HepG2 (cell line): Measurements from ENCODE around the gene SPP1. TPM values are rescaled to one million over a fixed set of nuclear protein-coding genes. Genes with fewer than 3 reads are reported as not detected.
A peak's percentile ranks its signal among the peaks of the same experiment; 100 is the strongest.

ENCODE experiments used
- ATF7 ChIP-seq, 2 experiments: fragments of 450-650 bp in 1 of 2; sonication (generic) in 1 of 2; formaldehyde crosslinking in 1 of 2; IDR thresholded peaks; 2 replicates each; pipeline versions ENCODE4 v1.4.0 to v1.6.1; 2016 to 2020; ENCODE audit warnings: antibody characterized with exemption in 1 of 2, mild to moderate bottlenecking in 1 of 2, missing genetic modification reagents in 1 of 2
- FOXC1 ChIP-seq: sonication (generic); formaldehyde crosslinking; IDR thresholded peaks from 2 replicates; pipeline ENCODE4 v1.8.0; 2022; ENCODE audit warnings: mild to moderate bottlenecking, missing genetic modification reagents, borderline replicate concordance
- FOXM1 ChIP-seq: sonication (generic); formaldehyde crosslinking; IDR thresholded peaks from 2 replicates; pipeline ENCODE4 v1.5.0; 2020; ENCODE audit warnings: missing genetic modification reagents
- KLF11 ChIP-seq: IDR thresholded peaks from 2 replicates; pipeline ENCODE4 v1.6.1; 2016; ENCODE audit warnings: missing compliant biosample characterization
- KMT2B ChIP-seq: IDR thresholded peaks from 2 replicates; pipeline ENCODE4 v1.6.1; 2016; ENCODE audit warnings: missing genetic modification reagents, missing compliant biosample characterization
- PAX8 ChIP-seq: sonication (generic); formaldehyde crosslinking; IDR thresholded peaks from 2 replicates; pipeline ENCODE4 v1.8.0; 2022; ENCODE audit warnings: mild to moderate bottlenecking, missing genetic modification reagents, borderline replicate concordance
- REPIN1 ChIP-seq: sonication (generic); formaldehyde crosslinking; IDR thresholded peaks from 2 replicates; pipeline ENCODE4 v1.8.0; 2022; ENCODE audit warnings: missing genetic modification reagents, low read depth, mild to moderate bottlenecking, borderline replicate concordance
- SALL1 ChIP-seq: sonication (generic); formaldehyde crosslinking; IDR thresholded peaks from 2 replicates; pipeline ENCODE4 v1.8.0; 2022; ENCODE audit warnings: mild to moderate bottlenecking, missing genetic modification reagents
- SP5 ChIP-seq: IDR thresholded peaks from 2 replicates; pipeline ENCODE4 v1.6.1; 2016; ENCODE audit warnings: low read depth, borderline replicate concordance
- TGIF2 ChIP-seq: IDR thresholded peaks from 2 replicates; pipeline ENCODE4 v1.6.1; 2016; ENCODE audit warnings: control low read depth, missing compliant biosample characterization
- TMF1 ChIP-seq: sonication (generic); formaldehyde crosslinking; IDR thresholded peaks from 2 replicates; pipeline ENCODE4 v1.8.1; 2022; ENCODE audit warnings: low read depth, missing genetic modification reagents
- ZFP36 ChIP-seq: fragments of 150-350 bp; IDR thresholded peaks from 2 replicates; pipeline ENCODE4 v1.6.1; 2018; ENCODE audit warnings: borderline replicate concordance, low read length, low read depth; ENCODE audit not compliant: partially characterized antibody
- ZNF264 ChIP-seq: sonication (generic); formaldehyde crosslinking; IDR thresholded peaks from 2 replicates; pipeline ENCODE4 v1.4.0; 2020; ENCODE audit warnings: missing genetic modification reagents
- ZNF503 ChIP-seq: sonication (generic); formaldehyde crosslinking; IDR thresholded peaks from 2 replicates; pipeline ENCODE4 v1.4.0; 2020; ENCODE audit warnings: missing genetic modification reagents
- ZNF646 ChIP-seq: sonication (generic); formaldehyde crosslinking; IDR thresholded peaks from 2 replicates; pipeline ENCODE4 v1.9.0; 2021; ENCODE audit warnings: mild to moderate bottlenecking, missing genetic modification reagents
- polyA plus RNA-seq, 8 experiments: library from polyadenylated mRNA; depleted of rRNA in 3 of 8; stranded (reverse) in 7 of 8; unstranded in 1 of 8; fragments of >200 nt; fragmentation: Illumina TruSeq in 4 of 8; extraction: Trizol in 4 of 8; gene quantifications; 2 replicates each; pipeline versions ENCODE4 v1.2.1 to v1.2.3, GENCODE V29; 2011 to 2016; ENCODE audit warnings: low read depth in 4 of 8, missing spikeins in 1 of 8, mixed read lengths in 1 of 8; ENCODE audit not compliant: insufficient read depth in 1 of 8
- total RNA-seq, 5 experiments: library from RNA; depleted of rRNA; stranded (reverse); fragments of >200 nt; fragmentation: Illumina TruSeq; extraction: Trizol; gene quantifications; 2 replicates each; pipeline ENCODE4 v1.2.3, GENCODE V29; 2016; ENCODE audit warnings: low read depth in 1 of 5
- TF ChIP-seq, protein P1 (sequence below): IDR thresholded peaks from 2 replicates; pipeline ENCODE4 v1.6.1; 2016; ENCODE audit warnings: missing biosample characterization, missing genetic modification reagents, low read depth
- TF ChIP-seq, protein P2 (sequence below): IDR thresholded peaks from 2 replicates; pipeline ENCODE4 v1.4.0; 2020; ENCODE audit warnings: mild to moderate bottlenecking, missing genetic modification reagents

SPP1 gene
- total and polyA plus RNA-seq, 2 of the 13 experiments (the other 11 are each of a cell fraction or from before 2014, with no cell fraction given) = 682 to 788 TPM

- TF ChIP-seq FOXM1 (CRISPR knock-in tag) (no peak), SALL1 (CRISPR knock-in tag) (peak; percentile 21; the same call in 1 of the 2 replicates), KMT2B (0 out of 2 replicates have a peak, but pooled peaks have one; percentile 28), ZNF646 (CRISPR knock-in tag) (no peak), KLF11 (CRISPR knock-in tag) (0 out of 2 replicates have a peak, but pooled peaks have one; percentile 62), PAX8 (CRISPR knock-in tag) (no peak), ATF7 (IDR thresholded peaks at IDR 0.05) (no peak), ATF7 (CRISPR knock-in tag; IDR thresholded peaks at IDR 0.05) (no peak), FOXC1 (no peak), SP5 (CRISPR knock-in tag) (peak; percentile 43; the same call in 1 of the 2 replicates), REPIN1 (CRISPR knock-in tag) (no peak), TGIF2 (CRISPR knock-in tag) (0 out of 2 replicates have a peak, but pooled peaks have one; percentile 30), TMF1 (CRISPR knock-in tag) (no peak), ZNF264 (CRISPR knock-in tag) (no peak), ZFP36 (no peak), ZNF503 (CRISPR knock-in tag) (no peak)
- TF ChIP-seq, protein P1, sequence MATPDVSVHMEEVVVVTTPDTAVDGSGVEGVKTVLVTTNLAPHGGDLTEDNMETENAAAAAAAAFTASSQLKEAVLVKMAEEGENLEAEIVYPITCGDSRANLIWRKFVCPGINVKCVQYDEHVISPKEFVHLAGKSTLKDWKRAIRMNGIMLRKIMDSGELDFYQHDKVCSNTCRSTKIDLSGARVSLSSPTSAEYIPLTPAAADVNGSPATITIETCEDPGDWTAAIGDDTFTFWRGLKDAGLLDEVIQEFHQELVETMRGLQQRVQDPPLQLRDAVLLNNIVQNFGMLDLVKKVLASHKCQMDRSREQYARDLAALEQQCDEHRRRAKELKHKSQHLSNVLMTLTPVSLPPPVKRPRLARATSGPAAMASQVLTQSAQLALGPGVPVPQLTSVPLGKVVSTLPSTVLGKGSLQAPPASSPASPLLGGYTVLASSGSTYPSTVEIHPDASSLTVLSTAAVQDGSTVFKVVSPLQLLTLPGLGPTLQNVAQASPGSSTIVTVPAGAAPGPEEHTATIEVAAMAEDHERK = no peak
- TF ChIP-seq, protein P2, sequence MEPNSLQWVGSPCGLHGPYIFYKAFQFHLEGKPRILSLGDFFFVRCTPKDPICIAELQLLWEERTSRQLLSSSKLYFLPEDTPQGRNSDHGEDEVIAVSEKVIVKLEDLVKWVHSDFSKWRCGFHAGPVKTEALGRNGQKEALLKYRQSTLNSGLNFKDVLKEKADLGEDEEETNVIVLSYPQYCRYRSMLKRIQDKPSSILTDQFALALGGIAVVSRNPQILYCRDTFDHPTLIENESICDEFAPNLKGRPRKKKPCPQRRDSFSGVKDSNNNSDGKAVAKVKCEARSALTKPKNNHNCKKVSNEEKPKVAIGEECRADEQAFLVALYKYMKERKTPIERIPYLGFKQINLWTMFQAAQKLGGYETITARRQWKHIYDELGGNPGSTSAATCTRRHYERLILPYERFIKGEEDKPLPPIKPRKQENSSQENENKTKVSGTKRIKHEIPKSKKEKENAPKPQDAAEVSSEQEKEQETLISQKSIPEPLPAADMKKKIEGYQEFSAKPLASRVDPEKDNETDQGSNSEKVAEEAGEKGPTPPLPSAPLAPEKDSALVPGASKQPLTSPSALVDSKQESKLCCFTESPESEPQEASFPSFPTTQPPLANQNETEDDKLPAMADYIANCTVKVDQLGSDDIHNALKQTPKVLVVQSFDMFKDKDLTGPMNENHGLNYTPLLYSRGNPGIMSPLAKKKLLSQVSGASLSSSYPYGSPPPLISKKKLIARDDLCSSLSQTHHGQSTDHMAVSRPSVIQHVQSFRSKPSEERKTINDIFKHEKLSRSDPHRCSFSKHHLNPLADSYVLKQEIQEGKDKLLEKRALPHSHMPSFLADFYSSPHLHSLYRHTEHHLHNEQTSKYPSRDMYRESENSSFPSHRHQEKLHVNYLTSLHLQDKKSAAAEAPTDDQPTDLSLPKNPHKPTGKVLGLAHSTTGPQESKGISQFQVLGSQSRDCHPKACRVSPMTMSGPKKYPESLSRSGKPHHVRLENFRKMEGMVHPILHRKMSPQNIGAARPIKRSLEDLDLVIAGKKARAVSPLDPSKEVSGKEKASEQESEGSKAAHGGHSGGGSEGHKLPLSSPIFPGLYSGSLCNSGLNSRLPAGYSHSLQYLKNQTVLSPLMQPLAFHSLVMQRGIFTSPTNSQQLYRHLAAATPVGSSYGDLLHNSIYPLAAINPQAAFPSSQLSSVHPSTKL = no peak
Measured at GRCh38 chr4:87975466-87975865, at the start of gene SPP1 (continued).
